HepG2 (cell line): ENCODE measurements around the gene ZFP1. TPM values are rescaled to one million over a fixed set of nuclear protein-coding genes. Genes with fewer than 3 reads are reported as not detected.

Source experiments
- ATAC-seq: fragments of 200-7000 bp; cut with Tn5 transposase; 3 replicates; pipeline ENCODE4 v1.9.1; 2020; ENCODE audit warnings: mild to moderate bottlenecking, moderate library complexity
- BruUV-seq: library from RNA; stranded (reverse); fragments of 400-500 nt; replicated peaks from 2 replicates; lab custom pipeline; 2021; lab: Mats Ljungman, UMichigan
- CTCF ChIA-PET: fragments of 300-600 bp; formaldehyde crosslinking; extraction: SDS; loops from one replicate; lab custom pipeline; 2021; ENCODE audit warnings: low total read pairs, inconsistent platforms, low intra/inter-chr PET ratio; lab: Yijun Ruan, JAX
- POLR2A ChIA-PET: fragments of 350-600 bp; sonication (Branson Sonifier 250); formaldehyde crosslinking; loops from one replicate; lab custom pipeline; 2020; ENCODE audit warnings: antibody characterized with exemption, inconsistent platforms; lab: Yijun Ruan, JAX
- DNase-seq: peaks from one replicate; pipeline ENCODE4 v3.0.0-alpha.2; 2015; ENCODE audit warnings: low spot score
- FAIRE-seq: peaks from 3 replicates; lab custom pipeline; 2011; peaks lifted over from hg19 to GRCh38; lab: Jason Lieb, UNC
- H2AFZ ChIP-seq: one replicate; pipeline ENCODE4 v1.6.1; 2011; ENCODE audit warnings: low read length, inconsistent platforms
- H3K27ac ChIP-seq: fragments of 300-600 bp; 3 replicates; pipeline ENCODE4 v1.8.0; 2011; ENCODE audit warnings: mixed run types, mild to moderate bottlenecking, mixed read lengths, low read length, inconsistent platforms; ENCODE audit not compliant: insufficient read depth; ENCODE audit errors: extremely low read length
- H3K27me3 ChIP-seq, 2 experiments: fragments of 200-600 bp in 1 of 2; 2 replicates in 1 of 2; 3 replicates in 1 of 2; pipeline versions ENCODE4 v1.6.0 to v1.8.0; 2011; ENCODE audit warnings: low read length in 2 of 2, mild to moderate bottlenecking in 2 of 2, moderate library complexity in 2 of 2, inconsistent platforms in 1 of 2; ENCODE audit not compliant: insufficient read depth in 2 of 2, control insufficient read depth in 1 of 2
- H3K36me3 ChIP-seq, 2 experiments: fragments of 200-600 bp in 1 of 2; replicated peaks in 1 of 2; 2 replicates in 1 of 2; 3 replicates in 1 of 2; pipeline versions ENCODE4 v1.5.1 to v1.8.0; 2011; ENCODE audit warnings: low read length in 2 of 2, inconsistent platforms in 1 of 2; ENCODE audit not compliant: insufficient read depth in 2 of 2, control insufficient read depth in 1 of 2
- H3K4me1 ChIP-seq: 2 replicates; pipeline ENCODE4 v1.5.1; 2012; ENCODE audit warnings: low read length, inconsistent platforms; ENCODE audit not compliant: insufficient read depth
- H3K4me2 ChIP-seq: 2 replicates; pipeline ENCODE4 v1.6.0; 2011; ENCODE audit warnings: low read depth, low read length, inconsistent platforms
- H3K4me3 ChIP-seq, 3 experiments: fragments of 200-600 bp in 1 of 3; sonication (generic), shearing (Covaris generic) in 1 of 3; replicated peaks in 1 of 3; 2 replicates each; pipeline ENCODE4 v1.5.1; 2011 to 2016; ENCODE audit warnings: low read length in 3 of 3, inconsistent platforms in 2 of 3, low read depth in 2 of 3, mild to moderate bottlenecking in 2 of 3, control low read depth in 1 of 3, mixed read lengths in 1 of 3; ENCODE audit not compliant: insufficient read depth in 1 of 3
- H3K79me2 ChIP-seq: one replicate; pipeline ENCODE4 v1.6.1; 2011; ENCODE audit warnings: low read length, inconsistent platforms; ENCODE audit not compliant: insufficient read depth
- H3K9ac ChIP-seq: 2 replicates; pipeline ENCODE4 v1.6.0; 2011; ENCODE audit warnings: mild to moderate bottlenecking, low read depth, low read length, inconsistent platforms; ENCODE audit not compliant: insufficient read depth
- H3K9me3 ChIP-seq: 2 replicates; pipeline ENCODE4 v1.5.1; 2012; ENCODE audit warnings: mild to moderate bottlenecking, low read length
- H4K20me1 ChIP-seq: 2 replicates; pipeline ENCODE4 v1.6.0; 2011; ENCODE audit warnings: inconsistent platforms, mild to moderate bottlenecking, low read length, moderate library complexity; ENCODE audit not compliant: insufficient read depth
- NCOA2 ChIP-seq: sonication (generic); formaldehyde crosslinking; IDR thresholded peaks from 2 replicates; pipeline ENCODE4 v1.8.0; 2022; ENCODE audit warnings: inconsistent platforms
- NFE2L2 ChIP-seq: fragments of 150-350 bp; IDR thresholded peaks from 2 replicates; pipeline ENCODE4 v1.6.1; 2014; ENCODE audit warnings: low read length
- NFKBIZ ChIP-seq: IDR thresholded peaks from 2 replicates; pipeline ENCODE4 v1.6.1; 2018; ENCODE audit warnings: missing genetic modification reagents, missing compliant biosample characterization
- NR2F6 ChIP-seq, 2 experiments: IDR thresholded peaks; 2 replicates each; pipeline ENCODE4 v1.6.1; 2016; ENCODE audit warnings: antibody characterized with exemption in 1 of 2, mild to moderate bottlenecking in 1 of 2
- RFXAP ChIP-seq: sonication (generic); formaldehyde crosslinking; IDR thresholded peaks from 2 replicates; pipeline ENCODE4 v1.4.0; 2020; ENCODE audit warnings: missing genetic modification reagents, borderline replicate concordance
- SP5 ChIP-seq: IDR thresholded peaks from 2 replicates; pipeline ENCODE4 v1.6.1; 2016; ENCODE audit warnings: low read depth, borderline replicate concordance
- TBP ChIP-seq: sonication (generic); formaldehyde crosslinking; IDR thresholded peaks from 2 replicates; pipeline ENCODE4 v1.5.0; 2020; ENCODE audit warnings: missing genetic modification reagents
- ZC3H4 ChIP-seq: sonication (generic); formaldehyde crosslinking; IDR thresholded peaks from 2 replicates; pipeline ENCODE4 v1.4.0; 2020; ENCODE audit warnings: missing genetic modification reagents, borderline replicate concordance
- ZMYM3 ChIP-seq: sonication (generic); formaldehyde crosslinking; IDR thresholded peaks from 2 replicates; pipeline ENCODE4 v1.5.1; 2020; ENCODE audit warnings: mild to moderate bottlenecking, missing genetic modification reagents
- ZNF274 ChIP-seq: sonication (generic); formaldehyde crosslinking; IDR thresholded peaks from 2 replicates; pipeline ENCODE4 v1.5.1; 2020; ENCODE audit warnings: mild to moderate bottlenecking, missing genetic modification reagents
- ZNF329 ChIP-seq: sonication (generic); formaldehyde crosslinking; IDR thresholded peaks from 2 replicates; pipeline ENCODE4 v1.9.0; 2021; ENCODE audit warnings: low read depth, mild to moderate bottlenecking, missing genetic modification reagents
- WGBS: methylation state at CpG from one replicate; pipeline ENCODE4 v1.1.6; 2017; ENCODE audit warnings: low lambda C conversion rate; 5-methylcytosine and 5-hydroxymethylcytosine counted together
- in situ Hi-C: cut with HindIII; loops from 2 replicates; pipeline ENCODE4 v1.10.0; 2017; ENCODE audit warnings: low pct_unique_long_range_greater_than_20kb; ENCODE audit not compliant: extremely low pct_ligation_motif_present
- intact Hi-C: fragments of 100-400 bp; cut with micrococcal nuclease; formaldehyde crosslinking; loops from one replicate; pipeline ENCODE4 v1.10.0; 2022; ENCODE audit not compliant: unreplicated experiment
- polyA plus RNA-seq, 8 experiments: library from polyadenylated mRNA; depleted of rRNA in 3 of 8; stranded (reverse) in 7 of 8; unstranded in 1 of 8; fragments of >200 nt; fragmentation: Illumina TruSeq in 4 of 8; extraction: Trizol in 4 of 8; gene quantifications; 2 replicates each; pipeline versions ENCODE4 v1.2.1 to v1.2.3, GENCODE V29; 2011 to 2016; ENCODE audit warnings: low read depth in 4 of 8, missing spikeins in 1 of 8, mixed read lengths in 1 of 8; ENCODE audit not compliant: insufficient read depth in 1 of 8
- total RNA-seq, 5 experiments: library from RNA; depleted of rRNA; stranded (reverse); fragments of >200 nt; fragmentation: Illumina TruSeq; extraction: Trizol; gene quantifications; 2 replicates each; pipeline ENCODE4 v1.2.3, GENCODE V29; 2016; ENCODE audit warnings: low read depth in 1 of 5
- TF ChIP-seq, protein P1 (sequence below): IDR thresholded peaks from 2 replicates; pipeline ENCODE4 v1.6.1; 2012; ENCODE audit warnings: low read length, improper control_type of control experiment
- TF ChIP-seq, protein P2 (sequence below): sonication (generic); formaldehyde crosslinking; IDR thresholded peaks from 2 replicates; pipeline ENCODE4 v1.8.1; 2023; ENCODE audit warnings: mild to moderate bottlenecking, missing genetic modification reagents
- TF ChIP-seq, protein P3 (sequence below): fragments of 450-650 bp; IDR thresholded peaks from 2 replicates; pipeline ENCODE4 v1.6.1; 2017

The ZFP1 gene
- total and polyA plus RNA-seq, 2 of the 13 experiments (the other 11 are each of a cell fraction or from before 2014, with no cell fraction given): 8.3 to 14.0 TPM

DNA sequence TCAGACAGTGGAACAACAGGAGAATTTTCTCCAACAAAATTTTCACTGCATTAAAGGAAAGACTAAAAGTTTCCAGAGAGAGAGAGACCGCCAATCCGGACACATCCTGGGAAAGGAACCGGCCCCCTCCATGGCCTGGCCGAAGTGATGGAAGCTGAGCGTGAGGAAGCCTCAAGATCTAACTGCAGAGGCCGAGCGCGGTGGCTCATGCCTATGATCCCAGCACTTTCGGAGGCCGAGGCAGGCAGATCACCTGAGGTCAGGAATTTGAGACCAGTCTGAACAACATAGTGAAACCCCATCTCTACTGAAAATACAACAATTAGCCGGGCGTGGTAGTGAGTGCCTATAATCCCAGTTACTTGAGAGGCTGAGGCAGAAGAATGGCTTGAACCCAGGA, 54.8 kb downstream of the ZFP1 start:
- no peak overlapping the region for H3K4me3 ChIP-seq
- DNase-seq (no peak), ATAC-seq (no peak), FAIRE-seq (no peak)
- H3K27ac ChIP-seq: no peak overlapping the region
- no peaks in the 10 kb centered on the region for H4K20me1 ChIP-seq
- 44% methylated on average over 12 of the region's 12 CpGs for WGBS
- ChIA-PET POLR2A (interaction anchor here (1.1 kb wide), 1 partner anchor 15 kb away, joined by 3 read pairs; no protein-coding TSS in a partner anchor), CTCF (no interaction called here)
- H3K4me2 ChIP-seq: no peak overlapping the region
- H3K36me3 ChIP-seq: no peaks in the 10 kb centered on the region
- H3K27me3 ChIP-seq: peaks cover 18 to 46% of the 10 kb centered on the region in 2 experiments
- intact Hi-C loops (no loop called here), in situ Hi-C loops (no loop called here)
- TF ChIP-seq, protein P1, sequence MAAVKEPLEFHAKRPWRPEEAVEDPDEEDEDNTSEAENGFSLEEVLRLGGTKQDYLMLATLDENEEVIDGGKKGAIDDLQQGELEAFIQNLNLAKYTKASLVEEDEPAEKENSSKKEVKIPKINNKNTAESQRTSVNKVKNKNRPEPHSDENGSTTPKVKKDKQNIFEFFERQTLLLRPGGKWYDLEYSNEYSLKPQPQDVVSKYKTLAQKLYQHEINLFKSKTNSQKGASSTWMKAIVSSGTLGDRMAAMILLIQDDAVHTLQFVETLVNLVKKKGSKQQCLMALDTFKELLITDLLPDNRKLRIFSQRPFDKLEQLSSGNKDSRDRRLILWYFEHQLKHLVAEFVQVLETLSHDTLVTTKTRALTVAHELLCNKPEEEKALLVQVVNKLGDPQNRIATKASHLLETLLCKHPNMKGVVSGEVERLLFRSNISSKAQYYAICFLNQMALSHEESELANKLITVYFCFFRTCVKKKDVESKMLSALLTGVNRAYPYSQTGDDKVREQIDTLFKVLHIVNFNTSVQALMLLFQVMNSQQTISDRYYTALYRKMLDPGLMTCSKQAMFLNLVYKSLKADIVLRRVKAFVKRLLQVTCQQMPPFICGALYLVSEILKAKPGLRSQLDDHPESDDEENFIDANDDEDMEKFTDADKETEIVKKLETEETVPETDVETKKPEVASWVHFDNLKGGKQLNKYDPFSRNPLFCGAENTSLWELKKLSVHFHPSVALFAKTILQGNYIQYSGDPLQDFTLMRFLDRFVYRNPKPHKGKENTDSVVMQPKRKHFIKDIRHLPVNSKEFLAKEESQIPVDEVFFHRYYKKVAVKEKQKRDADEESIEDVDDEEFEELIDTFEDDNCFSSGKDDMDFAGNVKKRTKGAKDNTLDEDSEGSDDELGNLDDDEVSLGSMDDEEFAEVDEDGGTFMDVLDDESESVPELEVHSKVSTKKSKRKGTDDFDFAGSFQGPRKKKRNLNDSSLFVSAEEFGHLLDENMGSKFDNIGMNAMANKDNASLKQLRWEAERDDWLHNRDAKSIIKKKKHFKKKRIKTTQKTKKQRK: no peak
- TF ChIP-seq ZNF329 (no peak), NFE2L2 (no peak), ZC3H4 (CRISPR knock-in tag) (no peak), ZMYM3 (no peak), RFXAP (CRISPR knock-in tag) (no peak), NR2F6 (IDR thresholded peaks at IDR 0.05) (no peak), NR2F6 (CRISPR knock-in tag; IDR thresholded peaks at IDR 0.05) (no peak), ZNF274 (CRISPR knock-in tag) (no peak), NCOA2 (CRISPR knock-in tag) (no peak), TBP (CRISPR knock-in tag) (no peak), SP5 (CRISPR knock-in tag) (no peak), NFKBIZ (no peak)
- TF ChIP-seq, protein P2, sequence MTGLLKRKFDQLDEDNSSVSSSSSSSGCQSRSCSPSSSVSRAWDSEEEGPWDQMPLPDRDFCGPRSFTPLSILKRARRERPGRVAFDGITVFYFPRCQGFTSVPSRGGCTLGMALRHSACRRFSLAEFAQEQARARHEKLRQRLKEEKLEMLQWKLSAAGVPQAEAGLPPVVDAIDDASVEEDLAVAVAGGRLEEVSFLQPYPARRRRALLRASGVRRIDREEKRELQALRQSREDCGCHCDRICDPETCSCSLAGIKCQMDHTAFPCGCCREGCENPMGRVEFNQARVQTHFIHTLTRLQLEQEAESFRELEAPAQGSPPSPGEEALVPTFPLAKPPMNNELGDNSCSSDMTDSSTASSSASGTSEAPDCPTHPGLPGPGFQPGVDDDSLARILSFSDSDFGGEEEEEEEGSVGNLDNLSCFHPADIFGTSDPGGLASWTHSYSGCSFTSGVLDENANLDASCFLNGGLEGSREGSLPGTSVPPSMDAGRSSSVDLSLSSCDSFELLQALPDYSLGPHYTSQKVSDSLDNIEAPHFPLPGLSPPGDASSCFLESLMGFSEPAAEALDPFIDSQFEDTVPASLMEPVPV (CRISPR knock-in tag): no peak
- TF ChIP-seq, protein P3, sequence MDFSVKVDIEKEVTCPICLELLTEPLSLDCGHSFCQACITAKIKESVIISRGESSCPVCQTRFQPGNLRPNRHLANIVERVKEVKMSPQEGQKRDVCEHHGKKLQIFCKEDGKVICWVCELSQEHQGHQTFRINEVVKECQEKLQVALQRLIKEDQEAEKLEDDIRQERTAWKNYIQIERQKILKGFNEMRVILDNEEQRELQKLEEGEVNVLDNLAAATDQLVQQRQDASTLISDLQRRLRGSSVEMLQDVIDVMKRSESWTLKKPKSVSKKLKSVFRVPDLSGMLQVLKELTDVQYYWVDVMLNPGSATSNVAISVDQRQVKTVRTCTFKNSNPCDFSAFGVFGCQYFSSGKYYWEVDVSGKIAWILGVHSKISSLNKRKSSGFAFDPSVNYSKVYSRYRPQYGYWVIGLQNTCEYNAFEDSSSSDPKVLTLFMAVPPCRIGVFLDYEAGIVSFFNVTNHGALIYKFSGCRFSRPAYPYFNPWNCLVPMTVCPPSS: no peak
- BruUV-seq: no TSS peak
- no peak overlapping the region for H3K9ac ChIP-seq
- H3K79me2 ChIP-seq: no peaks in the 10 kb centered on the region
- H3K4me1 ChIP-seq: peaks cover 25% of the 10 kb centered on the region
- H2AFZ ChIP-seq: no peak overlapping the region
- H3K9me3 ChIP-seq: no peaks in the 10 kb centered on the region
